Fibroblast of the aortic adventitia (primary cell): ENCODE data around the gene STXBP5L. TPM values are rescaled to one million over a fixed set of nuclear protein-coding genes. Genes with fewer than 3 reads are reported as not detected.
"Not testable (repeated sequence)": the region's sequence is repeated elsewhere in the genome, so short reads cannot be mapped to it uniquely, and the experiment has no call there.

ENCODE experiments used
- DNase-seq: peaks from one replicate; pipeline ENCODE4 v3.0.0-alpha.2; 2010; ENCODE audit warnings: low read depth
- H3K4me3 ChIP-seq: 2 replicates; pipeline ENCODE4 v1.5.1; 2011; ENCODE audit warnings: low read depth, mild to moderate bottlenecking, control low read depth, low read length, moderate library complexity
- CTCF ChIP-seq: IDR thresholded peaks from 2 replicates; pipeline ENCODE4 v1.5.1; 2011; ENCODE audit warnings: mild to moderate bottlenecking, low read length, control low read depth, inconsistent platforms; ENCODE audit not compliant: insufficient read depth
- total RNA-seq: library from RNA; depleted of rRNA; stranded (reverse); fragments of >200 nt; gene quantifications from 2 replicates; pipeline ENCODE4 v1.2.3, GENCODE V29; 2012; ENCODE audit warnings: low replicate concordance

STXBP5L gene
- total RNA-seq, 1 donor = not detected

GRCh38 chr3:121330634-121331033 is 422.6 kb downstream of the STXBP5L start:
- no peak for DNase-seq
- TF ChIP-seq CTCF = no peak
- H3K4me3 ChIP-seq = no peak overlapping the region

GRCh38 chr3:121355960-121356359 is 448.0 kb downstream of the STXBP5L start:
- H3K4me3 ChIP-seq, DNase-seq: not testable (repeated sequence)

- no peak for TF ChIP-seq CTCF
- no peak overlapping the region for H3K4me3 ChIP-seq
- DNase-seq = no peak
These were observed 454.2 kb downstream of the STXBP5L start for GRCh38 chr3:121362035-121362734.

GRCh38 chr3:121388308-121388707 is 480.3 kb downstream of the STXBP5L start:
- not testable (repeated sequence) for H3K4me3 ChIP-seq, DNase-seq

GRCh38 chr3:121395967-121396366 is 488.0 kb downstream of the STXBP5L start:
- H3K4me3 ChIP-seq, DNase-seq: not testable (repeated sequence)

GRCh38 chr3:121398051-121398450 is 490.0 kb downstream of the STXBP5L start:
- H3K4me3 ChIP-seq = not testable (repeated sequence)
- peak; percentile 4 for DNase-seq

GRCh38 chr3:121399820-121400219 is 491.8 kb downstream of the STXBP5L start:
- TF ChIP-seq CTCF = no peak
- H3K4me3 ChIP-seq = no peak overlapping the region
- DNase-seq = no peak

- no peak for DNase-seq
- H3K4me3 ChIP-seq = no peak overlapping the region
- no peak for TF ChIP-seq CTCF
These were observed 497.6 kb downstream of the STXBP5L start for GRCh38 chr3:121405631-121406030.

- peak; percentile 6 for DNase-seq
- no peak overlapping the region for H3K4me3 ChIP-seq
These were observed 503.5 kb downstream of the STXBP5L start for GRCh38 chr3:121411523-121411922.

More at GRCh38 chr3:121411523-121411922, 503.5 kb downstream of the STXBP5L start:
- no peak for TF ChIP-seq CTCF
